Neutrophil (primary cell): ENCODE measurements around the gene PBRM1.

Experiments
- H3K27ac ChIP-seq: fragments of 200-600 bp; sonication (generic); 2 replicates; pipeline ENCODE4 v1.5.1; 2016; ENCODE audit warnings: mild to moderate bottlenecking, moderate library complexity
- H3K27me3 ChIP-seq: fragments of 200-600 bp; sonication (generic); 2 replicates; pipeline ENCODE4 v1.6.0; 2016; ENCODE audit warnings: mild to moderate bottlenecking
- H3K36me3 ChIP-seq: fragments of 200-600 bp; sonication (generic); 2 replicates; pipeline ENCODE4 v1.5.1; 2017
- H3K4me1 ChIP-seq, 2 experiments: fragments of 200-600 bp in 1 of 2; sonication (generic) in 1 of 2; 1 replicate in 1 of 2; 2 replicates in 1 of 2; pipeline versions ENCODE4 v1.5.1 to v1.6.1; 2013 to 2016; ENCODE audit warnings: low read depth in 1 of 2, low read length in 1 of 2, mild to moderate bottlenecking in 1 of 2, moderate library complexity in 1 of 2; ENCODE audit not compliant: control insufficient read depth in 1 of 2, insufficient read depth in 1 of 2
- H3K4me3 ChIP-seq, 2 experiments: fragments of 200-600 bp in 1 of 2; sonication (generic) in 1 of 2; 1 replicate in 1 of 2; 2 replicates in 1 of 2; pipeline ENCODE4 v1.5.1; 2013 to 2016; ENCODE audit warnings: low read depth in 1 of 2, low read length in 1 of 2, mild to moderate bottlenecking in 1 of 2, moderate library complexity in 1 of 2
- H3K9me3 ChIP-seq: fragments of 200-600 bp; sonication (generic); 2 replicates; pipeline ENCODE4 v1.5.1; 2016
- CTCF ChIP-seq: fragments of 200-600 bp; sonication (generic); IDR thresholded peaks from 2 replicates; pipeline ENCODE4 v1.5.1; 2016; ENCODE audit warnings: antibody characterized with exemption

PBRM1 gene

GRCh38 chr3:52715714-52716305 is 30.1 kb upstream of the PBRM1 start:
- Histone ChIP-seq H3K27ac (peak overlapping the region; percentile 40), H3K36me3 (peaks cover 6% of the 10 kb centered on the region), H3K27me3 (no peaks in the 10 kb centered on the region), H3K4me3 (no peak overlapping the region), H3K9me3 (no peaks in the 10 kb centered on the region), H3K4me1 (peaks cover 8 to 16% of the 10 kb centered on the region in 2 experiments)
- TF ChIP-seq CTCF, result no peak

- Histone ChIP-seq H3K36me3 (peaks cover 6% of the 10 kb centered on the region), H3K4me3 (no peak overlapping the region), H3K27ac (peak overlapping the region; percentile 40), H3K4me1 (peaks cover 0 to 5% of the 10 kb centered on the region in 2 experiments), H3K9me3 (no peaks in the 10 kb centered on the region), H3K27me3 (no peaks in the 10 kb centered on the region)
- no peak for TF ChIP-seq CTCF
Observed at GRCh38 chr3:52714335-52715302, 28.9 kb upstream of the PBRM1 start.

GRCh38 chr3:52712291-52713212 is 26.8 kb upstream of the PBRM1 start:
- no peak for TF ChIP-seq CTCF
- Histone ChIP-seq H3K9me3 (no peaks in the 10 kb centered on the region), H3K27ac (no peak overlapping the region), H3K4me3 (no peak overlapping the region), H3K27me3 (no peaks in the 10 kb centered on the region), H3K36me3 (peaks cover 15% of the 10 kb centered on the region), H3K4me1 (peaks cover 3 to 11% of the 10 kb centered on the region in 2 experiments)

GRCh38 chr3:52710512-52710911 is 24.8 kb upstream of the PBRM1 start:
- TF ChIP-seq CTCF, result no peak

GRCh38 chr3:52707585-52707984 is 21.9 kb upstream of the PBRM1 start:
- Histone ChIP-seq H3K4me3 (no peak overlapping the region), H3K9me3 (no peaks in the 10 kb centered on the region), H3K36me3 (peaks cover 13% of the 10 kb centered on the region), H3K27ac (peak overlapping the region; percentile 38), H3K4me1 (peaks cover 31 to 33% of the 10 kb centered on the region in 2 experiments), H3K27me3 (no peaks in the 10 kb centered on the region)
- TF ChIP-seq CTCF, result no peak

More at GRCh38 chr3:52710512-52710911, 24.8 kb upstream of the PBRM1 start:
- no peaks in the 10 kb centered on the region for H3K27me3 ChIP-seq
- no peaks in the 10 kb centered on the region for H3K9me3 ChIP-seq
- H3K4me3 ChIP-seq, result no peak overlapping the region
- H3K27ac ChIP-seq, result no peak overlapping the region
- peaks cover 15% of the 10 kb centered on the region for H3K36me3 ChIP-seq
- peaks cover 18 to 23% of the 10 kb centered on the region in 2 experiments for H3K4me1 ChIP-seq
